Mesothelial cell of epicardium (in vitro differentiated cells): ENCODE data around the gene SLC48A1. TPM values are rescaled to one million over a fixed set of nuclear protein-coding genes. Genes with fewer than 3 reads are reported as not detected.

ENCODE experiments used
- DNase-seq, 2 experiments: peaks; one replicate each; pipeline ENCODE4 v3.0.0; 2021; ENCODE audit warnings: low spot score in 2 of 2; ENCODE audit not compliant: unreplicated experiment in 2 of 2
- H3K27ac Mint-ChIP-seq: 2 replicates; pipeline ENCODE4 v1.8.0; 2021; ENCODE audit warnings: mixed read lengths
- H3K27me3 Mint-ChIP-seq: 2 replicates; pipeline ENCODE4 v1.8.0; 2021; ENCODE audit warnings: low read depth, mixed read lengths
- H3K36me3 Mint-ChIP-seq: 2 replicates; pipeline ENCODE4 v1.8.0; 2021; ENCODE audit warnings: mixed read lengths
- H3K4me1 Mint-ChIP-seq: 2 replicates; pipeline ENCODE4 v1.8.0; 2021; ENCODE audit warnings: mixed read lengths
- H3K4me3 Mint-ChIP-seq: 2 replicates; pipeline ENCODE4 v1.8.0; 2021; ENCODE audit warnings: mild to moderate bottlenecking, moderate library complexity, mixed read lengths
- H3K9me3 Mint-ChIP-seq: 2 replicates; pipeline ENCODE4 v1.8.0; 2021; ENCODE audit warnings: mixed read lengths
- total RNA-seq: library from RNA; stranded (reverse); gene quantifications from 3 replicates; pipeline ENCODE4 v1.2.1, GENCODE V29; 2021
- TF ChIP-seq, protein P1 (sequence below): fragments of 200-600 bp; sonication (generic); IDR thresholded peaks from one replicate; pipeline ENCODE4 v1.5.0; 2021; ENCODE audit warnings: antibody characterized with exemption; ENCODE audit not compliant: unreplicated experiment

Gene SLC48A1
- total RNA-seq, 1 donor from 2014 or later, result 27.7 TPM

- no peaks in the 10 kb centered on the region for H3K9me3 Mint-ChIP-seq
- TF ChIP-seq, protein P1, sequence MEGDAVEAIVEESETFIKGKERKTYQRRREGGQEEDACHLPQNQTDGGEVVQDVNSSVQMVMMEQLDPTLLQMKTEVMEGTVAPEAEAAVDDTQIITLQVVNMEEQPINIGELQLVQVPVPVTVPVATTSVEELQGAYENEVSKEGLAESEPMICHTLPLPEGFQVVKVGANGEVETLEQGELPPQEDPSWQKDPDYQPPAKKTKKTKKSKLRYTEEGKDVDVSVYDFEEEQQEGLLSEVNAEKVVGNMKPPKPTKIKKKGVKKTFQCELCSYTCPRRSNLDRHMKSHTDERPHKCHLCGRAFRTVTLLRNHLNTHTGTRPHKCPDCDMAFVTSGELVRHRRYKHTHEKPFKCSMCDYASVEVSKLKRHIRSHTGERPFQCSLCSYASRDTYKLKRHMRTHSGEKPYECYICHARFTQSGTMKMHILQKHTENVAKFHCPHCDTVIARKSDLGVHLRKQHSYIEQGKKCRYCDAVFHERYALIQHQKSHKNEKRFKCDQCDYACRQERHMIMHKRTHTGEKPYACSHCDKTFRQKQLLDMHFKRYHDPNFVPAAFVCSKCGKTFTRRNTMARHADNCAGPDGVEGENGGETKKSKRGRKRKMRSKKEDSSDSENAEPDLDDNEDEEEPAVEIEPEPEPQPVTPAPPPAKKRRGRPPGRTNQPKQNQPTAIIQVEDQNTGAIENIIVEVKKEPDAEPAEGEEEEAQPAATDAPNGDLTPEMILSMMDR, result no peak
- H3K4me1 Mint-ChIP-seq, result peaks cover 54% of the 10 kb centered on the region
- H3K4me3 Mint-ChIP-seq, result no peak overlapping the region
- DNase-seq, result no peak
- H3K27me3 Mint-ChIP-seq, result no peaks in the 10 kb centered on the region
- H3K36me3 Mint-ChIP-seq, result peaks cover 2% of the 10 kb centered on the region
- H3K27ac Mint-ChIP-seq, result peak overlapping the region; percentile 33
Observed at GRCh38 chr12:47754881-47755280, 18.2 kb upstream of the SLC48A1 start.

DNA sequence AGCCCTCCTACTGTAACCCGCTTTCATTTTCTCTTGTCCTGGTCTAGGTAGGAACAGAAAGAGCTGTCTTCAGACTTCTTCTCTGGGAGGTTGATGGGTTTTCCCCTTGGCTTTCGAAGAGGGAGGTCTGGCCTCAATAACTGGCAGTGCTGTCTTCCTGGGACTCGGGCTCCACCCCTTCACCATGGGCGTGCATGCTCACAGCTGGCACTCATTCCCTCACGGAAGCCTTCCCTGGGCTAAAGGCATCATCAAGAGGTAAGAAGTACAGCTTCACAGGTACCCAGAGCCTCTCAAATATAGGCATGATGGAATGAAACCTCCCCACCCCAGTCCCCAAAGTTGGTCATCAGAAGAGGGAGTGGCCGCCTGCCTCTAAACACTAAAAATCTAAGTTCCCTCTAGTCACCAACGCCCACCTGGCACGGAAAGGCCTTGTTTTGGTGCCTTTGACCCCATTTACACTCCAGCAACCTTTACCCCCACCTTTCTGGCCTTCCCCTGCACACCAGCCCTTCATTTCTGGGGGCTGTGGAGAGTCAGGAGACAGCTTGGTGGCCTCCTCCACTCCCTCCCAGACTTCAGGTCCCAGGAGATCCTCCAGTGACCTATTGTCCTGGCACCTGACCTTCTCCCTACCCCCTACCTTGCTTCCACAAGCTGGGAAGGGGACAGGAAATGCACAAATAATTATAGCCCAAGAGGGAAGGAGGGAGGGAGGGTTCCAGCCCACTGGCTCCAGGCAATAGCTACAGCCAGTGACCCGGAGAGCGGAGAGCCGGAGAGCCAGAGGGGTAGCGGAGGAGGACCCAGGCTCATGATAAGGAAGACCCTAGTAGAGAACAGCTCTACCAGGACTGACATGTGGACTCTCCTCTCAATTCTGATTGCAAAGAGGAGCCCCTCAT is 17.1 kb upstream of the SLC48A1 start:
- TF ChIP-seq, protein P1, result no peak
- H3K4me3 Mint-ChIP-seq, result no peak overlapping the region
- H3K9me3 Mint-ChIP-seq, result no peaks in the 10 kb centered on the region
- no peaks in the 10 kb centered on the region for H3K27me3 Mint-ChIP-seq
- peaks cover 59% of the 10 kb centered on the region for H3K4me1 Mint-ChIP-seq
- peak overlapping the region; percentile 22 for H3K27ac Mint-ChIP-seq
- no peak for DNase-seq
- no peaks in the 10 kb centered on the region for H3K36me3 Mint-ChIP-seq

- TF ChIP-seq, protein P1, result no peak
- no peak for DNase-seq
- H3K9me3 Mint-ChIP-seq, result no peaks in the 10 kb centered on the region
- peaks cover 59% of the 10 kb centered on the region for H3K4me1 Mint-ChIP-seq
- peak overlapping the region; percentile 5 for H3K27ac Mint-ChIP-seq
- H3K4me3 Mint-ChIP-seq, result peak overlapping the region; percentile 64
- no peaks in the 10 kb centered on the region for H3K36me3 Mint-ChIP-seq
- H3K27me3 Mint-ChIP-seq, result no peaks in the 10 kb centered on the region
Observed at GRCh38 chr12:47757364-47757839, 15.6 kb upstream of the SLC48A1 start.

DNA sequence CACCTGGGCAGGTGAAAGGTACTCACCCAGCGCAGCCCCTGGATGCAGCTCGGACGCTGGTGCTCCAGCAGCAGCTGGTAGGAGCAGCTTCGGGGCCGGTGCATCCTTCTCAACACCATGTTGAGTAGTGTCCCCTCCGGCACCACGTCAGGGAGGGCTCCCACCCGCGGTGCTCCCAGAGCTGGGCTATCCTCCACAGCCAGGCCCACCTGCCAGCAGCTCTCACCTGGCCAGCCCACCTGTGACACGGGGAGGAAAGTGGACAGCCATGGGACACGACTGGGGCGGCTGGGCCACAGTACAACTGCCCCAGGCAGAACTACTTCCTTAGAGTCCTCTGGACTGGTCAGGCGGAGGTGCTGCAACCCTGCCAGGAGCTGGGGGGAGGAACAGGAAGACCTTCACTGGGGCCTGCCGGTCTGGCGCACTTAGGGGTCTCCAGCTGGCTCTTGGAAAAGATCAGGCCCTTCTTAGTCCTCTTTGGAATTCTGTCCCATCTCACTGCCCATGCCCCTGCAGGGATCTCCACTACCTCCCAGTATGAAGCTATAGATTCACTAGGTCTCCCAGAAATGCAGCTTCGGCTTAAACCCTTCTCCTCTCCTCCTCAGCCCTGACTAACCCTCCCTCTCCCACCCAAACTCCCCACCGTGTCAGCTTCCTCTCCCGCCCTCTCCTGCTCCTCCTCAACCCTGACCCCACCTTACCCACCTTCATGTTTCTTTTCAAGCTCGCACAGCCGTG is 15.0 kb upstream of the SLC48A1 start:
- Mint-ChIP-seq H3K4me1 (peaks cover 60% of the 10 kb centered on the region), H3K27me3 (no peaks in the 10 kb centered on the region), H3K27ac (peak overlapping the region; percentile 58), H3K4me3 (peak overlapping the region; percentile 64), H3K9me3 (no peaks in the 10 kb centered on the region), H3K36me3 (no peaks in the 10 kb centered on the region)
- TF ChIP-seq, protein P1, result no peak
- no peak for DNase-seq

- Mint-ChIP-seq H3K4me1 (peaks cover 60% of the 10 kb centered on the region), H3K27me3 (no peaks in the 10 kb centered on the region), H3K27ac (peak overlapping the region; percentile 58), H3K36me3 (no peaks in the 10 kb centered on the region), H3K9me3 (no peaks in the 10 kb centered on the region), H3K4me3 (peak overlapping the region; percentile 64)
- TF ChIP-seq, protein P1, result no peak
- DNase-seq, result no peak
Observed at GRCh38 chr12:47758584-47758833, 14.5 kb upstream of the SLC48A1 start.
